AG20443 (cell line): ENCODE results near the gene GSK3A.

Experiments
- DNase-seq: peaks from one replicate; pipeline ENCODE4 v3.0.0; 2012; ENCODE audit warnings: low spot score, mixed read lengths

GSK3A gene

GRCh38 chr19:42281146-42281826 is 38.9 kb upstream of the GSK3A start:
- DNase-seq: peak; percentile 34

- DNase-seq: peak; percentile 47
Measured at GRCh38 chr19:42280815-42281145, 38.4 kb upstream of the GSK3A start.

GRCh38 chr19:42279902-42280814 is 37.8 kb upstream of the GSK3A start:
- DNase-seq: peak; percentile 92

GRCh38 chr19:42279155-42279901 is 36.9 kb upstream of the GSK3A start:
- DNase-seq: no peak

- DNase-seq: no peak
Measured at GRCh38 chr19:42278452-42279154, 36.2 kb upstream of the GSK3A start.

- peak; percentile 53 for DNase-seq
Measured at GRCh38 chr19:42277821-42278451, 35.5 kb upstream of the GSK3A start.

- no peak for DNase-seq
Measured at GRCh38 chr19:42276821-42277220, 34.4 kb upstream of the GSK3A start.

- no peak for DNase-seq
Measured at GRCh38 chr19:42276284-42276683, 33.9 kb upstream of the GSK3A start.

GRCh38 chr19:42275517-42275916 is 33.1 kb upstream of the GSK3A start:
- DNase-seq: no peak

- no peak for DNase-seq
Measured at GRCh38 chr19:42275103-42275502, 32.7 kb upstream of the GSK3A start.

GRCh38 chr19:42274065-42274682 is 31.8 kb upstream of the GSK3A start:
- no peak for DNase-seq

- DNase-seq: no peak
Measured at GRCh38 chr19:42273407-42274064, 31.1 kb upstream of the GSK3A start.

- DNase-seq: no peak
Measured at GRCh38 chr19:42272989-42273406, 30.6 kb upstream of the GSK3A start.

- DNase-seq: no peak
Measured at GRCh38 chr19:42272535-42272897, 30.1 kb upstream of the GSK3A start.

- no peak for DNase-seq
Measured at GRCh38 chr19:42271861-42272534, 29.6 kb upstream of the GSK3A start.

- DNase-seq: no peak
Measured at GRCh38 chr19:42271045-42271419, 28.6 kb upstream of the GSK3A start.

- peak; percentile 74 for DNase-seq
Measured at GRCh38 chr19:42270346-42271044, 28.1 kb upstream of the GSK3A start.

- no peak for DNase-seq
Measured at GRCh38 chr19:42269478-42270345, 27.3 kb upstream of the GSK3A start.
